ENCODE measurements around the gene PHACTR3.

PHACTR3 gene

GRCh38 chr20:59802471-59803221 lies 198.3 kb downstream of the PHACTR3 start:
- Histone ChIP-seq H3K4me3 (ENCODE audit: low read length) (no peak overlapping the region), H3K27me3 (ENCODE audit: insufficient read depth, low read length) (no peaks in the 10 kb centered on the region), H3K9ac (ENCODE audit: low read depth, low read length) (no peak overlapping the region), H3K27ac (ENCODE audit: low read depth, low read length) (no peak overlapping the region), H3K36me3 (ENCODE audit: insufficient read depth, low read length) (no peaks in the 10 kb centered on the region), H3K9me3 (ENCODE audit: insufficient read depth, low read depth, low read length) (peaks cover 37% of the 10 kb centered on the region), H3K4me1 (ENCODE audit: insufficient read depth, low read length) (no peaks in the 10 kb centered on the region)
- WGBS: 80% methylated on average over 9 of the region's 9 CpGs

DNA sequence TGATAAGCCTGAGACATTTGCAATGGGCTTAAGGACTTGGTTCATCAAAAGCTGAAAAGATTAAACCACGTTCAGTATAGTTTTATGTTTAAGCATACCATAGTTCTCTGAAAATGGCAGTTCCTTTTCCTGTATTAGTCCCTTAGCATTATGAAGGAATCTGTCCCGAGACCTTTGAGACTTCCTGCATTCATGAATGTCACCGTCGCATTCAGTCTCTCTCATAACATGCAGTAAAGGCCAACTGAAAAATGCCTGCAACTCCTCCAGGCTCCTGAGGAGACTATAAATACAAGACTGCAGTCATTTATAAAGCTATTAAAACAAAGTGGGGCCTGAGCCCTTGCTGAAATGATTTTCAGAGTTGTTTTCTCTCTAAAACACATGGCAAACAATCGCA lies 200.0 kb downstream of the PHACTR3 start:
- no peaks in the 10 kb centered on the region for H3K27me3 ChIP-seq (ENCODE audit: insufficient read depth, low read length)
- H3K36me3 ChIP-seq (ENCODE audit: insufficient read depth, low read length): no peaks in the 10 kb centered on the region
- no peaks in the 10 kb centered on the region for H3K4me1 ChIP-seq (ENCODE audit: insufficient read depth, low read length)
- 84% methylated on average over 5 of the region's 5 CpGs for WGBS
- peaks cover 22% of the 10 kb centered on the region for H3K9me3 ChIP-seq (ENCODE audit: insufficient read depth, low read depth, low read length)
- no peak overlapping the region for H3K4me3 ChIP-seq (ENCODE audit: low read length)
- H3K9ac ChIP-seq (ENCODE audit: low read depth, low read length): no peak overlapping the region
- H3K27ac ChIP-seq (ENCODE audit: low read depth, low read length): no peak overlapping the region

DNA sequence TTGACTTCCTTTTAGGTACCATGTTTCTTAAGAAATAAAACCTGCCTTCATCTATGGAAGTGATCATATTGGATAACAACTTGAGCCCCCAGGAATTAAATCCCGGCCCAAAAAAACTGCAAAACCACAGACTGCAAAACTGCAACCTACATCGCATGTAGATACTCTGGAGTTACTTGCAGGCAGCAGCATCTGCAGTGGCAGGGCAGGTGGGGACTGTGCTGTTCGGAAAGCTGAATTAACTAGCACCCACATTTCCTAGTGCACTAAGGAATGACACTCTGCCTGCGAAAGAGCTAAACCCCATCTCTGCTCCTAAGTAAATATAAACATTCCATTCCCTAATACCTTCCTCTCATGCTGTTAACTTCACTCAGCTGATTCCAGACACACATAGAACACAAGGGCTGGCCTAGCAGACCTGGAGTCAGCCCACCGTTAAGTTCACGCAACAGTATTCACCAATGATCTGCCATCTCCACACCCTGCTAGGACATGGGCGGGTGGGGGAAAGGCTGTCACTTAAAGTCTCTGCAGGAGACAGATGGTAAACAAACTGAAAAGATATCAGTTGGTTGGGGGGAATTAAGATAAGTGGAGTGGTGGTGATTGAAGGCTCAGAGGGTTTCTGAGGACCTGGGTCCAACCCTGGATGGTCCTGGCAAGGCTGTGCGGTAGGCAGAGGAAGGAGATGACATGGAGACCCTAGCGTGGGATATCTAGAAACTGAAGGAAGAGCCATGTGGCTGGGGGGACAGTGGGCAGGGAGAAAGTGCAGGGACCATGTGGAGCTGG lies 200.7 kb downstream of the PHACTR3 start:
- Histone ChIP-seq H3K9ac (ENCODE audit: low read depth, low read length) (no peak overlapping the region), H3K27ac (ENCODE audit: low read depth, low read length) (no peak overlapping the region), H3K4me1 (ENCODE audit: insufficient read depth, low read length) (no peaks in the 10 kb centered on the region), H3K27me3 (ENCODE audit: insufficient read depth, low read length) (no peaks in the 10 kb centered on the region), H3K4me3 (ENCODE audit: low read length) (no peak overlapping the region), H3K36me3 (ENCODE audit: insufficient read depth, low read length) (no peaks in the 10 kb centered on the region), H3K9me3 (ENCODE audit: insufficient read depth, low read depth, low read length) (peaks cover 15% of the 10 kb centered on the region)
- 77% methylated on average over 9 of the region's 9 CpGs for WGBS

- Histone ChIP-seq H3K27me3 (ENCODE audit: insufficient read depth, low read length) (no peaks in the 10 kb centered on the region), H3K9ac (ENCODE audit: low read depth, low read length) (no peak overlapping the region), H3K9me3 (ENCODE audit: insufficient read depth, low read depth, low read length) (peaks cover 6% of the 10 kb centered on the region), H3K36me3 (ENCODE audit: insufficient read depth, low read length) (no peaks in the 10 kb centered on the region), H3K27ac (ENCODE audit: low read depth, low read length) (no peak overlapping the region), H3K4me3 (ENCODE audit: low read length) (no peak overlapping the region), H3K4me1 (ENCODE audit: insufficient read depth, low read length) (no peaks in the 10 kb centered on the region)
- 94% methylated on average over 26 of the region's 26 CpGs for WGBS
Measured at GRCh38 chr20:59805786-59806577, 201.6 kb downstream of the PHACTR3 start.

DNA sequence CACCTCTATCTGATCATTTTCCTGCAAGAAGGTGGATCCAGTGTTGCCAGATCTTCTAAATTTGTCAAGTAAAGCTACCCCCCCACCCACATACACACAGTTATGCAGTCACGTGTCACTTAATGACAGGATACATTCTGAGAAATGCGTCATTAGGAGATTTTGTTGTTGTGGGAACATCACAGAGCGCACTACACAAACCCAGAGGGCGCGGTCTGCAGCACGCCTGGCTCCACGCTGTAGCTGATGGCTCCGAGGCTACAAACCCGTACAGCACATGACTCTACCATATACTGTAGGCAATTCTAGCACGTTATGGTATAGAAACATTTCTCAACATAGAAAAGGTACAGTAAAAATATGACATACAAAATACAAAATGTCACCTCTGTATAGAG lies 202.2 kb downstream of the PHACTR3 start:
- Histone ChIP-seq H3K36me3 (ENCODE audit: insufficient read depth, low read length) (no peaks in the 10 kb centered on the region), H3K27me3 (ENCODE audit: insufficient read depth, low read length) (no peaks in the 10 kb centered on the region), H3K9me3 (ENCODE audit: insufficient read depth, low read depth, low read length) (peaks cover 4% of the 10 kb centered on the region), H3K4me3 (ENCODE audit: low read length) (no peak overlapping the region), H3K27ac (ENCODE audit: low read depth, low read length) (no peak overlapping the region), H3K9ac (ENCODE audit: low read depth, low read length) (no peak overlapping the region), H3K4me1 (ENCODE audit: insufficient read depth, low read length) (no peaks in the 10 kb centered on the region)
- WGBS: 93% methylated on average over 9 of the region's 10 CpGs

GRCh38 chr20:59807909-59808728 lies 203.8 kb downstream of the PHACTR3 start:
- Histone ChIP-seq H3K4me3 (ENCODE audit: low read length) (no peak overlapping the region), H3K27me3 (ENCODE audit: insufficient read depth, low read length) (no peaks in the 10 kb centered on the region), H3K9ac (ENCODE audit: low read depth, low read length) (no peak overlapping the region), H3K36me3 (ENCODE audit: insufficient read depth, low read length) (no peaks in the 10 kb centered on the region), H3K9me3 (ENCODE audit: insufficient read depth, low read depth, low read length) (0 out of 2 replicates have a peak, but pooled peaks cover 2% of the 10 kb centered on the region), H3K4me1 (ENCODE audit: insufficient read depth, low read length) (no peaks in the 10 kb centered on the region), H3K27ac (ENCODE audit: low read depth, low read length) (no peak overlapping the region)
- 90% methylated on average over 17 of the region's 17 CpGs for WGBS

DNA sequence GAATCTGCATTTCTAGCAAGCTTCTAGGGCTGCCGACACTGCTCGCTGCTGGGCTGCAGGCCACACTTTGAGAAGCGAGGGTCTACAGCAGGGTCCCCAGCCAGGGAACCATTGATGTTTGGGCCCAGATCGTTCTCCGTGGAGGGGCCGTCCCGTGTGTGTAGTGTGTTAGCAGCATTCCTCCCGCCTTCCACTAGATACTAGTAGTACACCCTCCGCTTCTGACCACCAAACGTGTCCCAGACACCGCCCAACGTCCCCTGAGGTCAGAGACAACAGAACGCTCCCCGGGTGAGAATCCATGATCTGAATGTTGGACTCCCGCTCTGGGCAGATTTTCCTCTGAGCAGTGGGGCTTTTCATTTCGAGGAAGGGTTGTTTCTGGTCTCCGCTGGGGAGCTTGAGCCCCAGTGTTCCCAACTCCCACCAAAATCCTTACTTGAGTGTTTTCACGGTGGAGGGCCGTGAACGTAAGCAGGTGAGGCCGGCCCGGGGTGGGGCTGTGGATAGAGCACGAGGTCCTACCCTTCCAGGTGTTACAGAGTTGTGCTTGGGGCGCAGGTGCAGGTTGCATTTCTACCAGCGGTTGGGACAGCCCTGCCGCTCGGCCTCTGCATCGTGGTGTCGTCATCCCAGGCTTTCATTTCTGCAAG lies 204.5 kb downstream of the PHACTR3 start:
- H3K9ac ChIP-seq (ENCODE audit: low read depth, low read length): no peak overlapping the region
- H3K4me3 ChIP-seq (ENCODE audit: low read length): no peak overlapping the region
- H3K27ac ChIP-seq (ENCODE audit: low read depth, low read length): no peak overlapping the region
- H3K27me3 ChIP-seq (ENCODE audit: insufficient read depth, low read length): no peaks in the 10 kb centered on the region
- WGBS: 88% methylated on average over 29 of the region's 29 CpGs
- no peaks in the 10 kb centered on the region for H3K36me3 ChIP-seq (ENCODE audit: insufficient read depth, low read length)
- H3K9me3 ChIP-seq (ENCODE audit: insufficient read depth, low read depth, low read length): 0 out of 2 replicates have a peak, but pooled peaks cover 4% of the 10 kb centered on the region
- H3K4me1 ChIP-seq (ENCODE audit: insufficient read depth, low read length): no peaks in the 10 kb centered on the region

GRCh38 chr20:59809630-59810448 lies 205.5 kb downstream of the PHACTR3 start:
- no peak overlapping the region for H3K4me3 ChIP-seq (ENCODE audit: low read length)
- H3K9ac ChIP-seq (ENCODE audit: low read depth, low read length): no peak overlapping the region
- H3K27ac ChIP-seq (ENCODE audit: low read depth, low read length): no peak overlapping the region
- 0 out of 2 replicates have a peak, but pooled peaks cover 4% of the 10 kb centered on the region for H3K9me3 ChIP-seq (ENCODE audit: insufficient read depth, low read depth, low read length)
- no peaks in the 10 kb centered on the region for H3K4me1 ChIP-seq (ENCODE audit: insufficient read depth, low read length)
- no peaks in the 10 kb centered on the region for H3K27me3 ChIP-seq (ENCODE audit: insufficient read depth, low read length)
- no peaks in the 10 kb centered on the region for H3K36me3 ChIP-seq (ENCODE audit: insufficient read depth, low read length)
- 83% methylated on average over 10 of the region's 11 CpGs for WGBS

- Histone ChIP-seq H3K27me3 (ENCODE audit: insufficient read depth, low read length) (no peaks in the 10 kb centered on the region), H3K9me3 (ENCODE audit: insufficient read depth, low read depth, low read length) (0 out of 2 replicates have a peak, but pooled peaks cover 4% of the 10 kb centered on the region)
- WGBS: 82% methylated on average over 15 of the region's 15 CpGs
Measured at GRCh38 chr20:59810449-59811187, 206.3 kb downstream of the PHACTR3 start.

More at GRCh38 chr20:59810449-59811187, 206.3 kb downstream of the PHACTR3 start:
- Histone ChIP-seq H3K27ac (ENCODE audit: low read depth, low read length) (no peak overlapping the region), H3K4me1 (ENCODE audit: insufficient read depth, low read length) (no peaks in the 10 kb centered on the region), H3K9ac (ENCODE audit: low read depth, low read length) (no peak overlapping the region), H3K4me3 (ENCODE audit: low read length) (no peak overlapping the region), H3K36me3 (ENCODE audit: insufficient read depth, low read length) (no peaks in the 10 kb centered on the region)
